Activated naive CD8-positive, alpha-beta T cell (primary cell): ENCODE results near the gene FAIM.
"Not testable (repeated sequence)": the region's sequence is repeated elsewhere in the genome, so short reads cannot be mapped to it uniquely, and the experiment has no call there.

Source experiments
- H3K27ac Mint-ChIP-seq: one replicate; pipeline ENCODE4 v1.8.0; 2021; ENCODE audit warnings: mixed read lengths
- H3K27me3 Mint-ChIP-seq: one replicate; pipeline ENCODE4 v1.8.0; 2021; ENCODE audit warnings: mixed read lengths
- H3K36me3 Mint-ChIP-seq: one replicate; pipeline ENCODE4 v1.8.0; 2021; ENCODE audit warnings: mixed read lengths
- H3K4me1 Mint-ChIP-seq: one replicate; pipeline ENCODE4 v1.8.0; 2021; ENCODE audit warnings: low read depth, mixed read lengths
- H3K4me3 Mint-ChIP-seq: one replicate; pipeline ENCODE4 v1.8.0; 2021; ENCODE audit warnings: mild to moderate bottlenecking, mixed read lengths
- H3K9me3 Mint-ChIP-seq: one replicate; pipeline ENCODE4 v1.8.0; 2021; ENCODE audit warnings: low read depth, mixed read lengths

The FAIM gene

GRCh38 chr3:138608322-138609135, at the start of gene FAIM:
TSS of gene FAIM (plus strand) at chr3:138608771. CDS start at chr3:138619727, 10,956 bp downstream.
- Mint-ChIP-seq H3K36me3 (peaks cover 7% of the 10 kb centered on the region), H3K27me3 (no peaks in the 10 kb centered on the region), H3K4me1 (peaks cover 14% of the 10 kb centered on the region), H3K27ac (peak within 1 kb of the TSS; percentile 88), H3K4me3 (peak within 1 kb of the TSS; percentile 87), H3K9me3 (no peaks in the 10 kb centered on the region)

DNA sequence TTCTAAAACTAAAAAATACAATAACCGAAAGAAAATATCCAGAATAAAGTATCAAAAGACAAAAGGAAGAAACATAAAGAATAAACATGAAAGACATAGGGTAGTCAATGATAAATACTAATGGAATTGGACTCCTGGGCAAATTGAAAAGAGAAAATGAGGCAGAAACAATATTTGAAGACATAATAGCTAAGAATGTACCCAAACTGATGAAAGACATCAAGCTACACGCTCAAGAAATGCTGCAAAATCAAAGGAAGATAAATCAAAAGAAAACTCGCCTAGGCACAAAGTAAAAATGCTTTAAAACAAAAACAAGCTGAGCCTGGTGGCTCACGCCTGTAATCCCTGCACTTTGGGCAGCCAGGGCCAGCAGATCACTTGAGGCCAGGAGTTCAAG, 49.4 kb upstream of the FAIM start:
- Mint-ChIP-seq H3K4me1 (peaks cover 5% of the 10 kb centered on the region), H3K27ac (no peak overlapping the region), H3K9me3 (peaks cover 14% of the 10 kb centered on the region), H3K36me3 (peaks cover 56% of the 10 kb centered on the region), H3K27me3 (no peaks in the 10 kb centered on the region), H3K4me3 (no peak overlapping the region)

DNA sequence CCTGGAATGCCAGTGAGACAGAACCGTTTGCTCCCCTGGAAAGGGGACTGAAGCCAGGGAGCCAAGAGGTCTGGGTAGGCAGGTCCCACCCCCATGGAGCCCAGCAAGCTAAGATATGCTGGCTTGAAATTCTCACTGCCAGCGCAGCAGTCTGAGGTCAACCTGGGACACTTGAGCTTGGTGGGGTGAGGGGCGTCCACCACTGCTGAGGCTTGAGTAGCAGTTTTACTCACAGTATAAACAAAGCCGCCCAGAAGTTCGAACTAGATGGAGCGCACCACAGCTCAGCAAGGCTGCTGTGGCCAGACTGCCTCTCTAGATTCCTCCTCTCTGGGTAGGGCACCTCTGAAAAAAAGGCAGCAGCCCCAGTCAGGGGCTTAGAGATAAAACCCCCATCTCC, 48.1 kb upstream of the FAIM start:
- peaks cover 50% of the 10 kb centered on the region for H3K36me3 Mint-ChIP-seq
- peaks cover 14% of the 10 kb centered on the region for H3K9me3 Mint-ChIP-seq
- H3K4me3 Mint-ChIP-seq: no peak overlapping the region
- peaks cover 5% of the 10 kb centered on the region for H3K4me1 Mint-ChIP-seq
- no peaks in the 10 kb centered on the region for H3K27me3 Mint-ChIP-seq
- no peak overlapping the region for H3K27ac Mint-ChIP-seq

DNA sequence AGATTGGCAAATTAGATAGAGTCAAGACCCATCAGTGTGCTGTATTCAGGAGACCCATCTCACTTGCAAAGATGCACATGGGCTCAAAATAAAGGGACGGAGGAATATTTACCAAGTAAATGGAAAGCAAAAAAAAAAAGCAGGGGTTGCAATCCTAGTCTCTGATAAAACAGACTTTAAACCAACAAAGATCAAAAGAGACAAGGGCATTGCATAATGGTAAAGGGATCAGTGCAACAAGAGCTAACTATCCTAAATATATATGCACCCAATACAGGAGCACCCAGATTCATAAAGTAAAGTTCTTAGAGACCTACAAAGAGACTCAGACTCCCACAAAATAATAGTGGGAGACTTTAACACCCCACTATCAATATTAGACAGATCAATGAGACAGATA, 45.7 kb upstream of the FAIM start:
- H3K4me1 Mint-ChIP-seq, H3K27ac Mint-ChIP-seq, H3K4me3 Mint-ChIP-seq, H3K27me3 Mint-ChIP-seq: not testable (repeated sequence)
- Mint-ChIP-seq H3K36me3 (peaks cover 49% of the 10 kb centered on the region), H3K9me3 (peaks cover 14% of the 10 kb centered on the region)

DNA sequence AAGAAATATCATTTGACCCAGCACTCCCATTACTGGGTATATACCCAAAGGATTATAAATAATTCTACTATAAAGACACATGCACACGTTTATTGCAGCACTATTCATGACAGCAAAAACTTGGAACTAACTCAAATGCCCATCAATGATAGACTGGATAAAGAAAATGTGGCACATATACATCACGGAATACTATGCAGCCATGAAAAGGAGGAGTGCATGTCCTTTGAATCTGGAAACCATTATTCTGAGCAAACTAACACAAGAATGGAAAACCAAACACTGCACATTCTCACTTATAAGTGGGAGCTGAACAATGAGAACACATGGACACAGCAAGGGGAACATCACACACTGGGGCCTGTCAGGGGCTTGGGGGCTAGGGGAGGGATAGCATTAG, 42.3 kb upstream of the FAIM start:
- H3K36me3 Mint-ChIP-seq: peaks cover 39% of the 10 kb centered on the region
- not testable (repeated sequence) for H3K4me3 Mint-ChIP-seq, H3K4me1 Mint-ChIP-seq, H3K27ac Mint-ChIP-seq, H3K27me3 Mint-ChIP-seq, H3K9me3 Mint-ChIP-seq

DNA sequence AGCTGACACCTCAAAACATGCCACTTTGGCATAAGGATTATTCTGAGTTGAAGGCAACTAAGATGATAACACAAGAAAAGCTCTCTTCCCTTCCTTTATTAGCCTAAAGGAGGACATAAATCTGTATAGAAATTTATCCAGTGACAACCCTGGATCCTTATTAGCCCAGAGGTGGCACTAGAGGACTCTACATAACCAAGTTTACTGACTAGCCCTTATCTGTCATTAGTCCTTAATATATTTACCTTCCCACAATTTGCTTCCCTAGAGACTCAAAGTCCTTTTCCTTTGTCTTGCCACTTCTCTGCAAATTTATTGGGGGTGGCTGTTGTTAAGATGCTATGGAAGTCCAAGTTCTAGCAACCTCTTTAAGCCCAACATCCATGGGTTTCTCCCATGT, 41.2 kb upstream of the FAIM start:
- Mint-ChIP-seq H3K4me3 (no peak overlapping the region), H3K9me3 (no peaks in the 10 kb centered on the region), H3K27ac (no peak overlapping the region), H3K27me3 (no peaks in the 10 kb centered on the region), H3K36me3 (peaks cover 34% of the 10 kb centered on the region), H3K4me1 (peaks cover 10% of the 10 kb centered on the region)

DNA sequence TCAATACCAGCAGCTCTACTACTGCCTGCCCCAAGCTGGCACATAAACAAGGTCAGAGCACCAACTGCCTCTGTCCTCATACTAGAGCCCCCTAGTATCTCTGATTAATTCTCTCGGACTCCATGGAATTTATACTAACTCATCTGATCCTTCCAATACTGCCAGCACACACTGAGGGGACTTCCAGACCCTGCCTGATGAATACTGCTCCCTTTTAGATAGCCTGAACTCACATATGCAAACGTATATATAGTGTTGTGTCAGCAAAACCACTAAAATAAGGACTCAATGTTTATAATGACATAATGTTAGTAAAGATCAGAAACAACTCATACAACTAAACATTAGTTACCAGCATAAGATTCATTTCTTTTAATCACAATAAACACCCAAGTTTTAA, 39.5 kb upstream of the FAIM start:
- peaks cover 5% of the 10 kb centered on the region for H3K4me1 Mint-ChIP-seq
- H3K27ac Mint-ChIP-seq: no peak overlapping the region
- H3K9me3 Mint-ChIP-seq: peaks cover 3% of the 10 kb centered on the region
- no peak overlapping the region for H3K4me3 Mint-ChIP-seq
- H3K36me3 Mint-ChIP-seq: peaks cover 34% of the 10 kb centered on the region
- H3K27me3 Mint-ChIP-seq: no peaks in the 10 kb centered on the region

- not testable (repeated sequence) for H3K9me3 Mint-ChIP-seq, H3K27ac Mint-ChIP-seq, H3K4me1 Mint-ChIP-seq, H3K4me3 Mint-ChIP-seq, H3K27me3 Mint-ChIP-seq
- H3K36me3 Mint-ChIP-seq: peaks cover 31% of the 10 kb centered on the region
Measured at GRCh38 chr3:138569624-138570023, 38.9 kb upstream of the FAIM start.

- H3K4me1 Mint-ChIP-seq: peaks cover 21% of the 10 kb centered on the region
- H3K36me3 Mint-ChIP-seq: peaks cover 28% of the 10 kb centered on the region
Measured at GRCh38 chr3:138573138-138573537, 35.4 kb upstream of the FAIM start.

GRCh38 chr3:138578141-138578540, 30.4 kb upstream of the FAIM start:
- H3K4me3 Mint-ChIP-seq: peak overlapping the region; percentile 30
- H3K36me3 Mint-ChIP-seq: peaks cover 16% of the 10 kb centered on the region
- peaks cover 3% of the 10 kb centered on the region for H3K9me3 Mint-ChIP-seq
- peak overlapping the region; percentile 19 for H3K27ac Mint-ChIP-seq
- peaks cover 32% of the 10 kb centered on the region for H3K4me1 Mint-ChIP-seq
- no peaks in the 10 kb centered on the region for H3K27me3 Mint-ChIP-seq

More at GRCh38 chr3:138573138-138573537, 35.4 kb upstream of the FAIM start:
- Mint-ChIP-seq H3K27ac (no peak overlapping the region), H3K4me3 (no peak overlapping the region), H3K27me3 (no peaks in the 10 kb centered on the region), H3K9me3 (peaks cover 3% of the 10 kb centered on the region)

GRCh38 chr3:138578961-138579574, 29.5 kb upstream of the FAIM start:
- Mint-ChIP-seq H3K27me3 (no peaks in the 10 kb centered on the region), H3K4me3 (peak overlapping the region; percentile 30), H3K36me3 (peaks cover 9% of the 10 kb centered on the region), H3K9me3 (no peaks in the 10 kb centered on the region), H3K27ac (peak overlapping the region; percentile 19), H3K4me1 (peaks cover 39% of the 10 kb centered on the region)

DNA sequence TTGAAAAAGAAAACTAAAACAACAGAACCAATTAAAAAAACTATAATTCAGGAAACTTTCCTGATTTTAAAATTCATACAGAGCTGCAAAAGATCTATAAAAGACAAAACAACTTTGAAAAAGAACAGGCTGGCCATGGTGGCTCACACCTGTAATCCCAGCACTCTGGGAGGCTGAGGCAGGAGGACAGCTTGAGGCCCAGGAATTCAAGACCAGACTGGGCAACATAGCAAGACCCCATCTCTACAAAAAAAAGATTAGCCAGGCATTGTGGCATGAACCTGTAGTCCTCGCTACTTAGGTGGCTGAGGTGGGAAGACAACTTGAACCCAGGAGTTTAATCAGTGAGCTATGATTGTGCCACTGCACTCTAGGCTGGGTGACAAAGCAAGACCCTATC, 21.2 kb upstream of the FAIM start:
- H3K27me3 Mint-ChIP-seq: no peaks in the 10 kb centered on the region
- H3K27ac Mint-ChIP-seq: no peak overlapping the region
- H3K4me3 Mint-ChIP-seq: no peak overlapping the region
- H3K4me1 Mint-ChIP-seq: peaks cover 26% of the 10 kb centered on the region
- H3K36me3 Mint-ChIP-seq: peaks cover 14% of the 10 kb centered on the region
- no peaks in the 10 kb centered on the region for H3K9me3 Mint-ChIP-seq

DNA sequence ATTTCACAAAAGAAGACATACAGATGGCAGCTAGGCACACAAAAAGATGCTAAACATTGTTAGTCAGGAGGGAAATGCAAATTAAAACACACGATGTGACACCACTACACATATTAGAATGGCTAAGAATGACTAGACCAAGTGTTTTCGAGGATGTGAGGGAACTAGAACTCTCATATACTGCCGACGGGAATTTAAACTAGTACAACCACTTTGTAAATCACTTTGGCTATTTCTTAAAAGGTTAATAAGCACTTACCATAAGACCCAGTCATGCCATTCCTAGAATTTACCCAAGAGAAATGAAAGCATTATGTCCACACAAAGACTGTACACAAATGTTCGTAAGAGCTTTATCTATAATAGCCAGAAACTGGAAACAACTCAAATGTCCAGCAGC, 20.1 kb upstream of the FAIM start:
- Mint-ChIP-seq H3K4me1 (peaks cover 29% of the 10 kb centered on the region), H3K36me3 (peaks cover 14% of the 10 kb centered on the region), H3K27ac (no peak overlapping the region), H3K27me3 (no peaks in the 10 kb centered on the region), H3K4me3 (no peak overlapping the region), H3K9me3 (no peaks in the 10 kb centered on the region)

DNA sequence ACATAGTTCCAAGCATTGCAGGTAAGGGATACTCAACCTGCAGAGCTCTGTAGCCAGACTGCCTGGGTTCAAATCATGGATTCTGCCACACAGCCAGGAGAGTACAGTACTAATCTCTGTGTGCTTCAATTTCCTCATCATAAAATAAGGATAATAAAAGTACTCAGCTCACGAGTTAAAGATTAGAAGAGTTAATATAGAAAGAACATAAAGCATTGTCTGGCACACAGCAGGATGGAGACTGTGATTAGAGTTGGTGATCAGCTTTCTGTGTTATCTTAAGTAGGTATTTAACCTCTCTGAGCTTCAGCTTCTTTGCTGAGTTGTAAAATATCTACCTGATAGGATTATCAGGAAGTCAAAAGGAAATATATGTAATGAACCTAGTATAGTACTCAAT, 17.2 kb upstream of the FAIM start:
- Mint-ChIP-seq H3K4me3 (no peak overlapping the region), H3K27me3 (no peaks in the 10 kb centered on the region), H3K9me3 (no peaks in the 10 kb centered on the region), H3K36me3 (peaks cover 5% of the 10 kb centered on the region), H3K4me1 (peaks cover 17% of the 10 kb centered on the region), H3K27ac (no peak overlapping the region)

DNA sequence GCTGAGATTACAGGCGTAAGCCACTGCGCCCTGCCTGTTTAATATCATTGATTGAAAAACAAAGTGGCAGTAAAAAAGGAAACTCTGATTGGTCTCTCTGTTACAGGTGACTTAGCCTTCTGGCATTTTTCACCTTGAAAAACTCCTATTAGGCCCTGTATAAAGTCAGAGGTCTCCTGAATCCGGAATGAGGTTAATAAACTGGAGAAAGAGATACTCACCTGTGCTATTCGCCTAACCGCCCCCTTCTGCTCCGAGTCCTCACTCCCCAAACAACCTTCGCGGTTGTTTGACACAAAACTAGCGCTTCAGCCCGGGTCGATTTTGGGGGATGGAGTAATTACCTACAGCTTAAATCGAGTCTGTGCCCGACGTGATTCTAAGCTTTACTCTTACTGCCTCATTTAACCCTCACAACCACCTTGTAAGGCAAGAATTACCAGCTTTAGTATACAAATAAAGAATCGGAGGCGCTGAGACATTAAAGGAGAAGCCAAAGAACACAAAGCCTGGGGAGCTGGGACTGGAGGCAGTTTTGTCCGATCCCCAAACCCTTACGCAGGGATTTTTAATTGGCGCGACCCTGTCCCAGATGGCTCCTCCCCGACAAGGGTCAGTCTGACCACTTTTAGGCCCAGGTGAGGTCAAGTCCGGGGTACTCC, 15.0 kb upstream of the FAIM start:
- H3K9me3 Mint-ChIP-seq: no peaks in the 10 kb centered on the region
- peak overlapping the region; percentile 94 for H3K27ac Mint-ChIP-seq
- H3K4me1 Mint-ChIP-seq: peaks cover 12% of the 10 kb centered on the region
- H3K36me3 Mint-ChIP-seq: peaks cover 2% of the 10 kb centered on the region
- no peaks in the 10 kb centered on the region for H3K27me3 Mint-ChIP-seq
- peak overlapping the region; percentile 92 for H3K4me3 Mint-ChIP-seq
